IMR-90 (cell line): Measurements from ENCODE around the gene RGS9. TPM values are rescaled to one million over a fixed set of nuclear protein-coding genes. Genes with fewer than 3 reads are reported as not detected.

Source experiments
- ATAC-seq: fragments of 200-7000 bp; cut with Tn5 transposase; 2 replicates; pipeline ENCODE4 v1.9.1; 2020; ENCODE audit warnings: low read depth, mild to moderate bottlenecking, moderate library complexity
- BruUV-seq: library from RNA; stranded (reverse); fragments of 400-500 nt; replicated peaks from 2 replicates; lab custom pipeline; 2021; lab: Mats Ljungman, UMichigan
- CTCF ChIA-PET: fragments of 300-600 bp; formaldehyde crosslinking; extraction: SDS; loops from one replicate; lab custom pipeline; 2021; ENCODE audit warnings: antibody characterized with exemption; lab: Yijun Ruan, JAX
- POLR2A ChIA-PET: fragments of 300-600 bp; sonication (Branson Sonifier 250); formaldehyde crosslinking; loops from one replicate; lab custom pipeline; 2022; ENCODE audit warnings: antibody characterized with exemption; ENCODE audit not compliant: unreplicated experiment; lab: Charles Lee
- DNase-seq: peaks from one replicate; pipeline ENCODE4 v3.0.0; 2013
- H2AFZ ChIP-seq: replicated peaks from 2 replicates; pipeline ENCODE3; 2013; ENCODE audit warnings: low read length, mild to moderate bottlenecking; ENCODE audit not compliant: poor library complexity
- H2AK5ac ChIP-seq: 2 replicates; pipeline ENCODE4 v1.6.1; 2013; ENCODE audit warnings: low read depth, low read length, inconsistent platforms
- H2AK9ac ChIP-seq: replicated peaks from 2 replicates; pipeline ENCODE3; 2013; ENCODE audit warnings: mild to moderate bottlenecking, low read depth, low read length, moderate library complexity; ENCODE audit not compliant: poor library complexity
- H2BK120ac ChIP-seq: 2 replicates; pipeline ENCODE4 v1.6.1; 2013; ENCODE audit warnings: low read depth, low read length, inconsistent platforms
- H2BK15ac ChIP-seq: 3 replicates; pipeline ENCODE4 v1.6.1; 2013; ENCODE audit warnings: low read depth, low read length, inconsistent platforms
- H2BK20ac ChIP-seq: 2 replicates; pipeline ENCODE4 v1.6.1; 2013; ENCODE audit warnings: low read depth, mild to moderate bottlenecking, inconsistent platforms, low read length, moderate library complexity
- H2BK5ac ChIP-seq: 2 replicates; pipeline ENCODE4 v1.6.1; 2013; ENCODE audit warnings: mild to moderate bottlenecking, low read depth, low read length, inconsistent platforms; ENCODE audit not compliant: poor library complexity, severe bottlenecking
- H3K14ac ChIP-seq: replicated peaks from 2 replicates; pipeline ENCODE4 v1.6.1; 2013; ENCODE audit warnings: low read depth, low read length, inconsistent platforms
- H3K18ac ChIP-seq: 2 replicates; pipeline ENCODE4 v1.6.1; 2013; ENCODE audit warnings: low read depth, low read length, control low read depth
- H3K23ac ChIP-seq: 2 replicates; pipeline ENCODE4 v1.6.1; 2013; ENCODE audit warnings: low read depth, low read length, inconsistent platforms
- H3K27ac ChIP-seq: 2 replicates; pipeline ENCODE4 v1.5.1; 2013; ENCODE audit warnings: mild to moderate bottlenecking, control low read depth, low read length; ENCODE audit not compliant: insufficient read depth
- H3K27me3 ChIP-seq: 2 replicates; pipeline ENCODE4 v1.6.1; 2013; ENCODE audit warnings: low read length; ENCODE audit not compliant: control insufficient read depth, insufficient read depth
- H3K36me3 ChIP-seq: 2 replicates; pipeline ENCODE4 v1.6.1; 2013; ENCODE audit warnings: low read length, mixed read lengths; ENCODE audit not compliant: control insufficient read depth, insufficient read depth
- H3K4ac ChIP-seq: 2 replicates; pipeline ENCODE4 v1.6.1; 2013; ENCODE audit warnings: low read depth, low read length, inconsistent platforms
- H3K4me1 ChIP-seq: 2 replicates; pipeline ENCODE4 v1.6.1; 2013; ENCODE audit warnings: low read length, mixed read lengths; ENCODE audit not compliant: control insufficient read depth, insufficient read depth
- H3K4me2 ChIP-seq: 2 replicates; pipeline ENCODE4 v1.6.1; 2013; ENCODE audit warnings: low read depth, mild to moderate bottlenecking, control low read depth, low read length, moderate library complexity
- H3K4me3 ChIP-seq: 2 replicates; pipeline ENCODE4 v1.5.1; 2013; ENCODE audit warnings: low read depth, mild to moderate bottlenecking, control low read depth, low read length, moderate library complexity; ENCODE audit not compliant: insufficient read depth
- H3K56ac ChIP-seq: 2 replicates; pipeline ENCODE4 v1.6.1; 2013; ENCODE audit warnings: low read length, inconsistent platforms; ENCODE audit not compliant: insufficient read depth; ENCODE audit errors: extremely low read depth
- H3K79me1 ChIP-seq, 2 experiments: 2 replicates each; pipeline ENCODE4 v1.6.1; 2013; ENCODE audit warnings: low read length in 2 of 2, inconsistent platforms in 1 of 2, low read depth in 1 of 2
- H3K9ac ChIP-seq: 2 replicates; pipeline ENCODE4 v1.6.1; 2013; ENCODE audit warnings: low read depth, low read length, control low read depth
- H3K9me1 ChIP-seq: 2 replicates; pipeline ENCODE4 v1.6.1; 2013; ENCODE audit warnings: low read length, inconsistent platforms; ENCODE audit not compliant: insufficient read depth
- H3K9me3 ChIP-seq: 2 replicates; pipeline ENCODE4 v1.6.1; 2013; ENCODE audit warnings: low read length; ENCODE audit not compliant: control insufficient read depth, insufficient read depth
- H4K20me1 ChIP-seq: 2 replicates; pipeline ENCODE4 v1.6.1; 2013; ENCODE audit warnings: low read length, inconsistent platforms; ENCODE audit not compliant: insufficient read depth
- H4K5ac ChIP-seq: 2 replicates; pipeline ENCODE4 v1.6.1; 2013; ENCODE audit warnings: mild to moderate bottlenecking, low read depth, low read length, control low read depth
- H4K8ac ChIP-seq, 2 experiments: 2 replicates each; pipeline ENCODE4 v1.6.1; 2013; ENCODE audit warnings: low read depth in 2 of 2, low read length in 2 of 2, control low read depth in 1 of 2, inconsistent platforms in 1 of 2
- H4K91ac ChIP-seq: 2 replicates; pipeline ENCODE4 v1.6.1; 2013; ENCODE audit warnings: low read depth, low read length, inconsistent platforms; ENCODE audit not compliant: insufficient read depth
- BHLHE40 ChIP-seq: fragments of 150-350 bp; IDR thresholded peaks from 2 replicates; pipeline ENCODE4 v1.6.1; 2016; ENCODE audit warnings: mild to moderate bottlenecking, low read depth, low read length
- CEBPB ChIP-seq: IDR thresholded peaks from 2 replicates; pipeline ENCODE4 v1.6.1; 2012; ENCODE audit warnings: low read depth, low read length, improper control_type of control experiment
- CTCF ChIP-seq: conservative IDR thresholded peaks from 2 replicates; pipeline ENCODE4 v1.5.1; 2012; ENCODE audit warnings: mild to moderate bottlenecking, low read depth, low read length, improper control_type of control experiment
- ELK1 ChIP-seq: fragments of 150-350 bp; IDR thresholded peaks from 2 replicates; pipeline ENCODE4 v1.6.1; 2016; ENCODE audit warnings: low read depth, mild to moderate bottlenecking, low read length, moderate library complexity, borderline replicate concordance
- MAFK ChIP-seq: IDR thresholded peaks from 2 replicates; pipeline ENCODE4 v1.6.1; 2012; ENCODE audit warnings: low read depth, low read length, improper control_type of control experiment
- MAZ ChIP-seq: IDR thresholded peaks from 2 replicates; pipeline ENCODE4 v1.6.1; 2012; ENCODE audit warnings: low read depth, mild to moderate bottlenecking, low read length, improper control_type of control experiment, moderate library complexity, borderline replicate concordance
- MXI1 ChIP-seq: IDR thresholded peaks from 2 replicates; pipeline ENCODE4 v1.6.1; 2012; ENCODE audit warnings: low read depth, mild to moderate bottlenecking, low read length, moderate library complexity, borderline replicate concordance
- POLR2A ChIP-seq: IDR thresholded peaks from 2 replicates; pipeline ENCODE4 v1.6.1; 2012; ENCODE audit warnings: mild to moderate bottlenecking, low read depth, low read length
- RAD21 ChIP-seq: IDR thresholded peaks from 2 replicates; pipeline ENCODE4 v1.6.1; 2012; ENCODE audit warnings: low read length, improper control_type of control experiment
- RCOR1 ChIP-seq: IDR thresholded peaks from 2 replicates; pipeline ENCODE4 v1.6.1; 2012; ENCODE audit warnings: mild to moderate bottlenecking, low read length, improper control_type of control experiment; ENCODE audit not compliant: insufficient replicate concordance
- WGBS, 2 experiments: methylation state at CpG; one replicate each; pipeline versions ENCODE4 v1.1.5 to v1.1.7; 2013; ENCODE audit warnings: missing lambda C conversion rate in 2 of 2; ENCODE audit not compliant: insufficient read length in 1 of 2; ENCODE audit errors: extremely low coverage in 2 of 2; 5-methylcytosine and 5-hydroxymethylcytosine counted together
- dilution Hi-C: fragments of 300-500 bp; cut with HindIII; formaldehyde crosslinking; loops from one replicate; pipeline ENCODE4 v1.14.3; 2018; ENCODE audit warnings: low sequenced_read_pairs; ENCODE audit not compliant: unreplicated experiment
- in situ Hi-C: fragments of 300-500 bp; cut with MboI; formaldehyde crosslinking; loops from 3 replicates; pipeline ENCODE4 v1.14.3; 2019; ENCODE audit warnings: low sequenced_read_pairs, inconsistent platforms, mixed read lengths
- intact Hi-C: fragments of 100-400 bp; cut with micrococcal nuclease; formaldehyde crosslinking; loops from 2 replicates; pipeline ENCODE4 v1.10.0; 2022
- polyA plus RNA-seq, 3 experiments: library from polyadenylated mRNA; depleted of rRNA; stranded (reverse); fragments of >200 nt; gene quantifications; 2 replicates each; pipeline ENCODE4 v1.2.3, GENCODE V29; 2012; ENCODE audit warnings: low replicate concordance in 1 of 3
- total RNA-seq: library from RNA; depleted of rRNA; stranded (reverse); fragments of >200 nt; gene quantifications from 2 replicates; pipeline ENCODE4 v1.2.3, GENCODE V29; 2012

The RGS9 gene
- total and polyA plus RNA-seq, 2 of the 4 experiments (the other 2 are of a cell fraction): 0.90 to 1.1 TPM

GRCh38 chr17:65160516-65160915 lies 23.3 kb downstream of the RGS9 start:
- ATAC-seq (no peak), DNase-seq (no peak)
- ChIA-PET POLR2A (no interaction called here), CTCF (no interaction called here)
- Histone ChIP-seq H2BK20ac (no peak overlapping the region), H4K5ac (no peak overlapping the region), H3K36me3 (no peaks in the 10 kb centered on the region), H3K9ac (no peak overlapping the region), H3K4ac (no peak overlapping the region), H3K27me3 (no peaks in the 10 kb centered on the region), H2BK5ac (no peak overlapping the region), H3K79me1 (no peaks in the 10 kb centered on the region), H3K4me3 (no peak overlapping the region), H2BK120ac (no peak overlapping the region), H4K20me1 (no peaks in the 10 kb centered on the region), H3K18ac (no peak overlapping the region), H3K9me1 (peaks cover 20% of the 10 kb centered on the region), H3K14ac (no peak overlapping the region), H3K9me3 (no peaks in the 10 kb centered on the region), H3K4me1 (peaks cover 10% of the 10 kb centered on the region), H4K8ac (no peak overlapping the region), H2AK9ac (no peak overlapping the region), H3K4me2 (no peak overlapping the region), H2BK15ac (no peak overlapping the region), H2AK5ac (no peak overlapping the region), H3K23ac (no peak overlapping the region), H4K91ac (no peak overlapping the region), H3K27ac (no peak overlapping the region), H2AFZ (no peak overlapping the region), H3K56ac (no peak overlapping the region)
- WGBS, 2 experiments: 79% methylated on average over 5 of the region's 6 CpGs; no CpG with 5 or more reads in 1 of the 2 experiments
- dilution Hi-C loops: no loop called here
- intact Hi-C loops: no loop called here
- in situ Hi-C loops: no loop called here
- BruUV-seq: no TSS peak
- TF ChIP-seq BHLHE40 (no peak), MAZ (no peak), RAD21 (no peak), CEBPB (no peak), MAFK (no peak), POLR2A (no peak), RCOR1 (no peak), MXI1 (no peak), ELK1 (no peak), CTCF (no peak)
